Measurements from ENCODE around the gene ADCYAP1R1. TPM values are rescaled to one million over a fixed set of nuclear protein-coding genes. Genes with fewer than 3 reads are reported as not detected.

Gene ADCYAP1R1
- total RNA-seq, 4 donors from 2014 or later: under 0.01 to 2.7 (median 1.0) TPM

DNA sequence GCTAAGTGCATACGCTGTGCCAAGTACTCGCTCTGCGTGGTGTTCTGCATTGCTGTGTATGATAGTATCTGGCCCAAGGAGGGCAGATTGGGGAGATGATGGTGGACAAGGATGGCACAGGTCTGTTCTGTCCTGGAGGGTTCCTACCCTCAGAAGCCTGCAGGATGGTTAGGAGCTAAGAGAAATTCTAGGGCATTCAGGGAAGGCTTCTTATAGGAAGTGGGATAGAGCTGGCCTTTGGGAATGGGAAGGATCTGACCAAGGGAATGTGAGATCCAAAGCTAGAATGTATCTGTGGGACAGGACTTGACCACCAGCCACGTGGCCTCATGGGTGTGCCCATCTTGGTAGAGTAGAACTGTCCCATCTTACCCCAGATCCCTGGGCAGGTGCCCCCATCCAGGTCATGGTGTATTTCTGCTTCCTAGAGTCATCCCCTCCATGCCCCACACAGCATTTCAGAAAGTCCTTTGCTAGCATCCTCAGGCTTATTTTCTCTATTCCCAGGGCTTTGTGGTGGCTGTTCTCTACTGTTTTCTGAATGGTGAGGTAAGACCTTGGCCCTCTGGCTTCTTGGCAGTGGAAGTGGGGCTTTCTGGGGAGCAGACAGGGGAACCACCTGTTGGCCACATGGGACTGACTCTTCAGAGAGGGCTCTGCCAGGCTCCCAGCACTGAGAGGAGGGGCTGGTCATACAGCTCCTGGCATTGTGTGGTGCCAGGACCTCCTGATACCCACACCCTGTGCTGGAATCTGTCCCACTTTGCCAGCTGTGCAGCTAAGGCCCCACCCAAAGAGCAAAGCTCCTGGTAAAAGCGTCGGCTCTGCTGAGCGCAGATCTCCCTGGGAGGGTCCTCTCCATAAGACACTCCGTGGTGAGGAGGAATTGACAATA, 52.5 kb downstream of the ADCYAP1R1 start:
- TF ChIP-seq POLR2A (IDR thresholded peaks at IDR 0.05): no peak
- TF ChIP-seq, protein P1, sequence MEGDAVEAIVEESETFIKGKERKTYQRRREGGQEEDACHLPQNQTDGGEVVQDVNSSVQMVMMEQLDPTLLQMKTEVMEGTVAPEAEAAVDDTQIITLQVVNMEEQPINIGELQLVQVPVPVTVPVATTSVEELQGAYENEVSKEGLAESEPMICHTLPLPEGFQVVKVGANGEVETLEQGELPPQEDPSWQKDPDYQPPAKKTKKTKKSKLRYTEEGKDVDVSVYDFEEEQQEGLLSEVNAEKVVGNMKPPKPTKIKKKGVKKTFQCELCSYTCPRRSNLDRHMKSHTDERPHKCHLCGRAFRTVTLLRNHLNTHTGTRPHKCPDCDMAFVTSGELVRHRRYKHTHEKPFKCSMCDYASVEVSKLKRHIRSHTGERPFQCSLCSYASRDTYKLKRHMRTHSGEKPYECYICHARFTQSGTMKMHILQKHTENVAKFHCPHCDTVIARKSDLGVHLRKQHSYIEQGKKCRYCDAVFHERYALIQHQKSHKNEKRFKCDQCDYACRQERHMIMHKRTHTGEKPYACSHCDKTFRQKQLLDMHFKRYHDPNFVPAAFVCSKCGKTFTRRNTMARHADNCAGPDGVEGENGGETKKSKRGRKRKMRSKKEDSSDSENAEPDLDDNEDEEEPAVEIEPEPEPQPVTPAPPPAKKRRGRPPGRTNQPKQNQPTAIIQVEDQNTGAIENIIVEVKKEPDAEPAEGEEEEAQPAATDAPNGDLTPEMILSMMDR (IDR thresholded peaks at IDR 0.05): no peak
- TF ChIP-seq EP300 (IDR thresholded peaks at IDR 0.05): no peak
- WGBS, 2 donors: 82 to 84% methylated on average over 8 of the region's 8 CpGs

GRCh38 chr7:31105256-31105950, 53.3 kb downstream of the ADCYAP1R1 start:
- H3K36me3 ChIP-seq: no peaks in the 10 kb centered on the region
- no peak overlapping the region for H3K27ac ChIP-seq
- H3K4me1 ChIP-seq: no peaks in the 10 kb centered on the region
- 80 to 83% methylated on average over 7 of the region's 7 CpGs for WGBS, 2 donors
- TF ChIP-seq EP300 (IDR thresholded peaks at IDR 0.05) (no peak), POLR2A (IDR thresholded peaks at IDR 0.05) (no peak)
- TF ChIP-seq, protein P1 (IDR thresholded peaks at IDR 0.05): no peak
- H3K4me3 ChIP-seq: no peak overlapping the region
- no peak for DNase-seq (ENCODE audit: low spot score in 2 of 2)
- no peaks in the 10 kb centered on the region for H3K27me3 ChIP-seq
- H3K9me3 ChIP-seq: peaks cover 0 to 4% (median 0%) of the 10 kb centered on the region in 4 donors

More for the DNA sequence above, 52.5 kb downstream of the ADCYAP1R1 start:
- Histone ChIP-seq H3K27ac (no peak overlapping the region), H3K27me3 (no peaks in the 10 kb centered on the region), H3K9me3 (peaks cover 0 to 4% (median 0%) of the 10 kb centered on the region in 4 donors), H3K36me3 (no peaks in the 10 kb centered on the region), H3K4me3 (no peak overlapping the region), H3K4me1 (no peaks in the 10 kb centered on the region)
- no peak for DNase-seq (ENCODE audit: low spot score in 2 of 2)

GRCh38 chr7:31106303-31107105, 54.4 kb downstream of the ADCYAP1R1 start:
- Histone ChIP-seq H3K4me1 (no peaks in the 10 kb centered on the region), H3K27me3 (no peaks in the 10 kb centered on the region), H3K9me3 (peaks cover 0 to 4% (median 0%) of the 10 kb centered on the region in 4 donors), H3K4me3 (no peak overlapping the region), H3K36me3 (no peaks in the 10 kb centered on the region), H3K27ac (no peak overlapping the region)
- TF ChIP-seq POLR2A (IDR thresholded peaks at IDR 0.05): no peak
- no peak for DNase-seq (ENCODE audit: low spot score in 2 of 2)
- WGBS, 2 donors: 88 to 93% methylated on average over 12 to 13 of the region's 13 CpGs

DNA sequence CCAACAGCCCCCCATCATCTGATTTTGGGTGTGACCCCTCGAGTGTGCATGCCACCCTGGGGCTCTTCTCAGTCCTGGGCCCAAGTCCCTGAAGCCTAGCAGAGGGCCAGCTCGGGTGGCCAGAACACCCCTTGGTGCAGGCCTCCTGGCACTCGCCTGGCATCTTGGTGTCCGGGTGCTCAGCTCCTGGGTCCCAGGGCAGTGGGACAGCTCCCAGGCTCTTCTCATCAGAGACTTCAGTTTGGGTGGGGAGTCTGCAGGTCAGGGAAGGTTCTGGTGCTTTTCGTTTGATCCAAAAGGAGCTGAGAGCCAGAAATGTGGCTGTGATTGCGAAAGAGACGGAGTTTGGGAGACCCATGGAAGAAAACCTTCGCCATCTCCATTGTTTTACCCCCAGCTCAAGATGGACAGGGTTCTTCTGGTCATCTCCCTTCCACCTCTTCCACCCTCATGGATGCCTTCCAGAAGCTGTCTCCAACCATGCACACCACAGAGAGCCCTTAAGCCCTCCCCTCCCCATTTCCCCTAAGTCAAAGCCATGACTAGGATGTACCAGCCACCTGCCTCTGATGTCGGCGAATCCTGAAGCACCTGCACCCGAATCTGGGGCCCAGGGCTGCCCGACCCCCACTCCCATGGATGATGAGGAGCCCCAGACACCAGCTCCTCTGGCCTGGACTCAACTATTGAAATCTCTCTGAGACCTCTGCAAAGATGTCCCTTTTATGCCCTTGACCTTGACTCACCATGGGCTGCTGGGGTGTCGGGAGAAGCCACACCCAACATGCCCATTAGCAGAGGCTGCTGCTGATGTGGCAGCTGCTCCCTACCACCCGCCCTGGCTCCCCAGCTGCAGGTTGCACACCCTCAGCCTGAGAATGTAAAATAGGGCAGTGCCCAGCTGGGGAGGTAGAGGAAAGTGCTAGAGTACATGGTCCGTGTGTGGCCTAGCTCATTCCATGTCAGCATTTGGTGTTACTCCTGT, 55.3 kb downstream of the ADCYAP1R1 start:
- peaks cover 0 to 4% (median 0%) of the 10 kb centered on the region in 4 donors for H3K9me3 ChIP-seq
- TF ChIP-seq EP300 (IDR thresholded peaks at IDR 0.05) (no peak), POLR2A (IDR thresholded peaks at IDR 0.05) (no peak)
- TF ChIP-seq, protein P1 (IDR thresholded peaks at IDR 0.05): no peak
- H3K36me3 ChIP-seq: no peaks in the 10 kb centered on the region
- H3K27me3 ChIP-seq: no peaks in the 10 kb centered on the region
- H3K4me1 ChIP-seq: no peaks in the 10 kb centered on the region
- DNase-seq (ENCODE audit: low spot score in 2 of 2): no peak
- 85 to 87% methylated on average over 15 of the region's 15 CpGs for WGBS, 2 donors
- no peak overlapping the region for H3K4me3 ChIP-seq
- H3K27ac ChIP-seq: no peak overlapping the region

Data from tibial nerve (tissue), 4 donors.